GM21737 (cell line): ENCODE measurements around the gene PLXNC1.
A peak's percentile ranks its signal among the peaks of the same experiment; 100 is the strongest.
"Not testable (repeated sequence)": the region's sequence is repeated elsewhere in the genome, so short reads cannot be mapped to it uniquely, and the experiment has no call there.

Experiments used
- ATAC-seq: cut with Tn5 transposase; IDR thresholded peaks from one replicate; pipeline ENCODE4 v1.9.1; 2021; ENCODE audit warnings: mild to moderate bottlenecking, moderate library complexity; ENCODE audit not compliant: unreplicated experiment

PLXNC1 gene

GRCh38 chr12:94284859-94285258 is 136.5 kb downstream of the PLXNC1 start:
- ATAC-seq, result no peak

- ATAC-seq, result no peak
Measured at GRCh38 chr12:94285943-94286582, 137.7 kb downstream of the PLXNC1 start.

GRCh38 chr12:94286583-94287244 is 138.3 kb downstream of the PLXNC1 start:
- no peak for ATAC-seq

GRCh38 chr12:94287245-94287628 is 138.9 kb downstream of the PLXNC1 start:
- no peak for ATAC-seq

DNA sequence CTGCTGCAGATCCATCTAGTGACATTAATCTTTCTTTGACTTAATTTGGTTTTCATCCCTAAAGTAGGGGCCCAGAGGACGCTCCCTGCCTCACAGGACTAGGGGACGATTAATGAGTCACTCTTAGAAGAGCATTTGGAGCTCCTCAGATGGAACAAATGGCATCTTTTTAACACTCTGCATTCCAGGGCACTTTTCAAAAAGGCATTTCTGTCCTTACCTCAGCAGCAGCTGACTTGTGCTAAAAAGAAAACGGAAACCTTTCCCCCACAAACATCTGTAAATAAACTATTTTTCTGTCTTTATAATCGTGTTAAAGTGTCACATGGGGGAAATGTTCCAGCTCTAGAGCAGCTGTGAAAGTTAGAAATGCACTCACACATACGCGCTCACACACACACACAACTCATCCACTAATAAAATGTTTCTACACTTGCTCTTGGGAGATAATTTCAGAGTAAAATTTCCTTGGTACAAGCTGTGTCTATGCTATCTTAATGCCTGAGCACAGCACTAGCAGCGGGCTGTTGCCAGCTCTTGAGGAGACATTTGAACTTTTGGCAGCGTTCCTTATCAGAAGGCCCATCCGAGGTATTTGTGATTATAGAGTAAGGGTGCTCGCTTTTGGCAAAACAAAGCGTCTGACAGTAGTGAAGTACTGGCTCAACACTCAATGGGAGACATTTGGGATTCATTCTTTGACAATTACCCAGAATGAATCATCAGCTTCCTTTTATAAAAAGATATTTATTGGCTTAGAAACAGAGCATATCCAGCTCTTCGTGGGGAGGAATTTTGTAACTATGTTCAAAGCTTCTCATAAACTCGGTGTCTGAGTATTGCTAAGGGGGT is 141.3 kb downstream of the PLXNC1 start:
- no peak for ATAC-seq

DNA sequence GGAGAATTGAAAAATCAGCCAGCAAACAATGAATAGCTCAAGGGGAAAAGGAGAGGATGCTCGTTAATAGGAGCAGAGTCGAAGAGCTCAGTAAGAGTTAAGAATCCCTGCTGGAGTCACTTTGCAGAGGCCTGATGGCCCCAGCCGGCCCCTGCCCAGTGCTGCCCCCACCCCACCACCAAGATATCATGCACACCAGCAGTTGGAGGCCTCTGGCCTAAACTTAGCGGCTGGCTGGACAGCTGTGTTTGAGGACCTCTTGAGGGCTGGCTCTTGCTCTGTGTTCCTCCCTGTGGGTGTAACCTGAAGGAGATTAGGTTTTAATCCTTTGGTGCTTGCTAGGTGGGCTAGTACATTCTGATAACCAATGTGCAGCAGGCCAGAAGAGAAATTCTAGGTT is 142.0 kb downstream of the PLXNC1 start:
- ATAC-seq, result no peak

- no peak for ATAC-seq
Measured at GRCh38 chr12:94297096-94297699, 148.8 kb downstream of the PLXNC1 start.

DNA sequence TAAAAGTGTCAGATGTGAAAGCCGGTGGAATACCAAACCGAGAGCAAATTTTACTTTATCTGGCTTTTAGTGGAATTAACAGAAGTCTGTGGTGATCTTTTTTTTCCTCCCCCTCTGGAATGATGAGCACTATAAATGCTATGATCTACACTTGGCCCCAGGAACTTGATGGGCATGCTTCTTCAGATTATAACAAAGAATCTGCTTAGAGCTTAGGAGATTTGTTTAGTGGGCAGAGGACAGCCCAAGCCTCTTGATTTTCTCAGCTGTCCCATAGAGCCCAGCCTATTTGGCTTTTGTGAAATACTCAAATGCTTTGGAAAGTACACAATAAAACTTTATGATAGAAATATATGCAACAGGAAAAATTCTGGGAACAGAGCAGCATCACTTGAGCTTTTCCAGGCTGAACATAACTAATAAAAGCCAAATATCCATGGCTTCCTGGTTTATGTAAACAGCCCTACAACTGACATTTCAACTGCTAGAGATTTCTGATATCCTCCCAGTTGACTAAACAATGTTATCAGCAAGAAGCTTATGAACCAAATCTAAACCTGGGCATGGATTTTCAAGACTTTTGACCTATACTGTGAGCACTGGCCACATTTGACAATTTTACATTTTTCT is 149.6 kb downstream of the PLXNC1 start:
- ATAC-seq, result no peak

DNA sequence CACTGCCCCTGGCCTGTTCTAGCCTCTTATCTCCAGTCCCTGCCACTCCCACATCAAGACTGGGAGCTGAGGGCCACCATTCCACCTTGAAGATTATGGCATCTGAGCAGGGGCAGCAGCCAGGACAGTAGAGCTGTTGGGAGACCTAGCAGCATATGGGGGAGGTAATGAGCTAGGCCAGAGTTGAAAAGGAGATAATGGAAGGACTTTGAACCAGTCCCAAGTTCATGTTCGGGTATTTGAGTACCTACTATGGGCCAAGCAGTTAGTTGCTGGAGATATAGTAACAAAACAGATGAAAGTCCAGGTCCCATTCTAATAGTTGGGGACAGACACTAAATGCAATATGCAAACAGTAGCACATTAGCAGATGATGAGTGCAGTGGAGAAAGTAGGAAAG is 151.5 kb downstream of the PLXNC1 start:
- ATAC-seq, result no peak

DNA sequence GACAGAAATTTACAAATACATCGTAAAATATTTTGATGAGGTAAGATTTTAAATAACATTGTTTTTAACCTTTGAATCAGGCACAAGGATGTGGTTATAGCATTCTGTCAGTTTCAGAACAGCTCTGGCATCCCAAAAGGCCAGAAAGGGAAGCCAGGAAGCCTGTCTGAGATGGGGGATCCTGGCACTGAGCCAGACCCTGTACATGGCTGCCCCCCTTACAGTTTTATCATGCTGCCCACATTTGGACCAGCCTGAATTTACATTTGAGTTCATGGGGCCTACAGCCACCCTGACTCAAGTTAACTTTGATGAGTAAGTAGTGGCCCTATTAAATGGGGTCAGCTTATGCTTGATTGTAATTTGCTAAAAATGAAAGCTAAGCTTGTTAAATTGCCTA is 155.6 kb downstream of the PLXNC1 start:
- ATAC-seq, result no peak

- no peak for ATAC-seq
Measured at GRCh38 chr12:94304566-94305061, 156.2 kb downstream of the PLXNC1 start.

DNA sequence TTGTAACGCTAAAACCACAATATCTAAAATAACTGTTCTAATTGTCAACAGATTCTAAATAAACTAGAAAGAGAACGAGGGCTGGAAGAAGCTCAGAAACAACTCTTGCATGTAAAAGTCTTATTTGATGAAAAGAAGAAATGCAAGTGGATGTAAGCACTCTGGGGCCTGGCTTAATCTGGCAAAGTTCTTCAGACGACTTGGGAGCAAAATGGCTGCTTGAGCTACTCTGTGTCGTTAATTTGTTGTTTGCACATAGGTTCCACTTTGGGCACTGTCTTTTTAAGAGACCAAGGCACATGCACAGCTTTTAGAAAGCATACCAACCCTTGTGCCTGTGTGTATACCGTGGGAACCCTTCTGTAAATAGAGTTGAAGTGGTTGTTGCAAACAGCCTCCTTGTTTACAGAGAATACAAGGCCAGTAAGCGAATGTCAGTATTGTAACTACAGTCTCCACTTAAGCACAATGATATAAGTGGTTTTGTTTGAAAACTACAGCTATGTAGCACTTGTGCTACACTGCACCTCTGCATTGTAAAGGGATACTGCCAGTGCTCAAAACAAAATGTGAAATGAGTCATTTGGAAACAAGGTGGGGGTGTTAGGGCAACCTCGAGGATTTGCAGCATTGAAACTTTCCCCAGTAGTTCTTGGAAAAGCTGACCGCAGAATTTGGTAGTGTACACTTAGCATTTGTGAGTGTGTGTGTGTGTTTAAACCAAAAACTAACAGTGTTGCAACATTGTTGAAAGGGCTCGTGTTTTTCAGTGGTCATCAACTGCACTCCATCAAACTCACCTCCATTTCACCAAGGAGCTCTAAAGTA is 157.0 kb downstream of the PLXNC1 start:
- no peak for ATAC-seq

DNA sequence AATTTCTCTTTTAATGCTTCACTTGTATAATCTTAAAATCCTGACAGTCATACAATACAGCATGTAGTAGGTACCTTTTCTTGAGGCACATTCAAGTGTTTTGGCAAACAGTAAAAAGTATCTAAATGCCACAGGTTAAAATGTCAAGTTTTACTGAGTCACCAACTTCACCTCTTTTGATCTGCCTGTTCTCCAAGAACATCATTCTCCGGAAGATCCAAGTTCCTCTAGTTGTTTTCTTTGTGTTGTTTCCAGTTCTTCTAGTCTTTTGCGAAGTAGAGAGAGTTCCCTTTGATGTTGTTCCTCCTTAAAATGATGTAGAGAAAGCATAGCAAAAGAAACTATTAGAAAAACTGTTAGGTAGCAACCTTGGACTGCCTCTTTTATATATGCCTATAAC is 160.2 kb downstream of the PLXNC1 start:
- no peak for ATAC-seq

DNA sequence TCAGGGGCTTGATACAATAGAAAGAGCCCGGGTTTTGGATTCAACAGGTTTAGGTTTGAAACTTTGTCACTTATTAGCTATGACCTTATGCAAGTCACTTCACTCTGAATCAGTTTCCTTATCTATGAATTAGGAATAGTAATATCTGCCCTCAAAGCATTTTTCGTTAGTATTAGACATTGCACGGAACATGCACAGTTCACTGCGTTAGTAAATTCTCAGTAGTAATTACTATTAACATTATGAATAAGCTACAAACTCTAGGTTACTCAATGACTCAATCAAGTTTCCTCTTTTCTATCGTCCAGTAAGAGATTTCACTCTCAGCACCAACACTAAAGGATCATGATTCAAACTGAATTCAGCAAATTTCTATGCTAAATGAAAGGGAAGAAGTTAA is 161.0 kb downstream of the PLXNC1 start:
- ATAC-seq, result peak; percentile 72

- ATAC-seq, result no peak
Measured at GRCh38 chr12:94312378-94312777, 164.0 kb downstream of the PLXNC1 start.

DNA sequence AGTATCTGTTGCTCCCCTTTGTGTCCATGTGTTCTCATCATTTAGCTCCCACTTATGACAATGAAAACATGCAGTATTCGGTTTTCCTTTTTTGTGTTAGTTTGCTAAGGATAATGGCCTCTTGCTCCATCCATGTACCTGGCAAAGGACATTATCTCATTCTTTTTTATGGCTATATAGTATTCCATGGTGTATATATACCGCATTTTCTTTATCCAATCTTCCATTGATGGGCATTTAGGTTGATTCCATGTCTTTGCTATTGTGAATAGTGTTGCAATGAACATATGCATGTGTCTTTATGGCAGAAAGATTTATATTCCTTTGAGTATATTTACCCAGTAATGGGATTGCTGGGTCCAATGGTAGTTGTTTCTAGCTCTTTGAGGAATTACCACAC is 168.2 kb downstream of the PLXNC1 start:
- not testable (repeated sequence) for ATAC-seq

- no peak for ATAC-seq
Measured at GRCh38 chr12:94318181-94318580, 169.8 kb downstream of the PLXNC1 start.

DNA sequence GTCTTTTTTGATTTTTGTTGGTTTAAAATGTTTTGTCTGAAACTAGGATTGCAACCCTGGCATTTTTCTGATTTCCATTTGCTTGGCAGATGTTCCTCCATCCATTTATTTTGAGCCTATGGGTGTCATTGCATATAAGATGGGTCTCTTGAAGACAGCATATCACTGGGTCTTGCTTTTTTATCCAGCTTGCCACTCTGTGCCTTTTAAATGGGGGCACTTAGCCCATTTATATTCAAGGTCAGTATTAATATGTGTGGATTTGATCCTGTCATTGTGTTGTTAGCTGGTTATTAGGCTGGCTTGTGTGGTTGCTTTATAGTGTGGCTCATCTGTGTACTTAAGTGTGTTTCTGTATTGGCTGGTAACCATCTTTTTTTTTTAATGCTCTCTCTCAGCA is 171.7 kb downstream of the PLXNC1 start:
- no peak for ATAC-seq

DNA sequence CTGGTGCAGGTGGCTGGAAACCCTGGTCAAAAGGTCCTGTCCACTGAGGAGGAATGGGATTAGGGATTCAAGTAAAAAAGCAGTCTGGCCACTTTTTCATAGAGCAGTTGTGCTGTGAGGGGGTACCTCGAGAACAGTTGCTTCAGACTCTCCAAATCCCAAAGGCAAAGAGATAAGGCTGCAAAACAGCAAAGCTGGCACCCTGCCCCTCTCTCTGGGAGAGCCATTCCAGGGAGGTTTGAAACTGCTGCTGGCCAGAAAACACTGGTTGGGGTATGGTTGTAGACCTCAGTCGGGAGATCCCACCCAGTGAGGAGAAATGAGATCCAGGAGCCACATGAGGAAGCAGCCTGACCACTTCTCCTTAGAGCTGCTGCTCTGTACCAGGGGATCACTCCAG is 174.0 kb downstream of the PLXNC1 start:
- no peak for ATAC-seq

GRCh38 chr12:94326234-94326633 is 177.9 kb downstream of the PLXNC1 start:
- no peak for ATAC-seq
